Raji (cell line): ENCODE measurements around the gene ARF5.

Experiments
- POLR2A ChIP-seq: IDR thresholded peaks from 2 replicates; pipeline ENCODE4 v1.6.1; 2011; ENCODE audit warnings: low read depth, low read length, control low read depth; ENCODE audit not compliant: insufficient read depth

Gene ARF5

DNA sequence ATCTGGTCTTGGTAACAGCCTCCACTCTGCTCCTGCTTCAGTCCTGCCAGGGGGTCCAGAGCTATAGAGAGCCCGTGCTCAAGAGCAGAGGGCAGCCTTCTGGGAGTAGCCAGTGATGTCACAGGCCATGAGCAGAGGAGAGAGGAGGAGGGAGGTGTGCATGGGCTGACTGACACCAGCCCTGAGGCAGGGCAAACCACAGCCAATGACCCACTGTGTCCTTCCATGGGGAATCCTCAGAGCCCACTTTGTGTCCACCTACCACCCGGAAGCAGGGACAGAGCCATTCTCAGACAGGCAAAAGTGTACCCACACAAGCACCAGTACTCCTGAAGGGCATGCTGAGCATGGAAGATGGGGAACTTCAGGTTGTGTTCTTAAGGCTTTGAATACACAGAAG lies 29.8 kb downstream of the ARF5 start, which contains the start of gene PAX4:
TSS of gene PAX4 (minus strand) at position 101 of the 400 bp plus-strand sequence. CDS start 2,214 bp downstream, outside the sequence.
- no peak for TF ChIP-seq POLR2A

DNA sequence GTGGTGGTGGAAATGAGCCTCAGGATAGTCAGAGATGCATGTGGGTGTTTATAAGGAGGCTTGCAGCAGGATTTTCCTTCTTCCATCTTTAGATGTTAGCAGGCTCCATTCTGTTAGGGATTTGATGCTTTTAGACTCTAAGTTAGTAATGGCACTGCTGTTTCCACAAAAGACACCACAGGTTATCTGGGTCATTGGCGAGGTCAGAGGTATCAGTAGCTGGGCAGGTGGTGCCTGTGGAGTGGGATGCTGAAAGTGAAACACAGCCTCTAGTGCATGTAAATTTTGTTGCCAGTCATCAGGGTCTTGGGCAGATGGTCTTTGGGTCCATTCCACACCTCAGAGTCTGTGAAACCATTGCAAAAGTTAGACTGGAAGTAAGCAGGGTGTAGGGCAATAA lies 30.6 kb downstream of the ARF5 start:
- no peak for TF ChIP-seq POLR2A

DNA sequence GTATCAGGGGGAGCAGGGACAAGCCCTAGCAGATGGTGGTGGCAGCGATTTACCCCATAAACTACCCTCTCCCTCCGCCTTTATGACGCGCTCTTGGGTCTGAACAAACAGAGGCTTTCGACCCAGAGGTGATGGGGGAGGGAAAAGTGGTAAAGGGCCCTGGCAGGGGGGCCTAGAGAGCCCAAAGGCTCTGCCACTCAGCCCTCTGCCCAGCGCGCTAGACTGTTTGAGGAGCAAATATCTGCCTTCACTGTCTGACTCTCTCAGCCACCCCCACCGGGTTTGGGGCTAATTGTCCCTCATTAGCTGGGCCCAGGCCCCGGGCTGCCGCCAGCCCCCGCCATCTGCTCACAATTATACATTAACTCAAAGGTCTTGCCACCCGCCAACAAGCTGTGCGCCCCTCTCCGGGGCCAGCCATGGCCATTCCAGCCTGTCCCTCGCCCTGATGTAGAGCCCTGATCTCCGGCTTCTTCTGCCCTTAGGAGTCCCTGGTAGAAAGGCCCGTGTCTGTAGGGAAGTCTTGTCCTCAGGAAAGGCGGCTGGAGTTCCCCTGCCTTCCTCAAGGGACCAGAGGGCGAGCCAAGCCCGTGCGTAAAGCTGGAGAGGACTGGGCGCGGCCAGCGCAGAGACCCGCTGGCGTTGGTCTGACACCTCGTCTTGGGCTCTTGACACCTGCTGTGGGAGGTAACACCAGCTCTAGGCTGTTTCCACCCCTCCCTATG lies 31.6 kb downstream of the ARF5 start:
- no peak for TF ChIP-seq POLR2A

- TF ChIP-seq POLR2A: no peak
Observed at GRCh38 chr7:127620406-127621233, 32.4 kb downstream of the ARF5 start.

GRCh38 chr7:127625331-127625730 lies 37.1 kb downstream of the ARF5 start:
- no peak for TF ChIP-seq POLR2A

GRCh38 chr7:127628445-127628844 lies 40.2 kb downstream of the ARF5 start:
- TF ChIP-seq POLR2A: no peak

DNA sequence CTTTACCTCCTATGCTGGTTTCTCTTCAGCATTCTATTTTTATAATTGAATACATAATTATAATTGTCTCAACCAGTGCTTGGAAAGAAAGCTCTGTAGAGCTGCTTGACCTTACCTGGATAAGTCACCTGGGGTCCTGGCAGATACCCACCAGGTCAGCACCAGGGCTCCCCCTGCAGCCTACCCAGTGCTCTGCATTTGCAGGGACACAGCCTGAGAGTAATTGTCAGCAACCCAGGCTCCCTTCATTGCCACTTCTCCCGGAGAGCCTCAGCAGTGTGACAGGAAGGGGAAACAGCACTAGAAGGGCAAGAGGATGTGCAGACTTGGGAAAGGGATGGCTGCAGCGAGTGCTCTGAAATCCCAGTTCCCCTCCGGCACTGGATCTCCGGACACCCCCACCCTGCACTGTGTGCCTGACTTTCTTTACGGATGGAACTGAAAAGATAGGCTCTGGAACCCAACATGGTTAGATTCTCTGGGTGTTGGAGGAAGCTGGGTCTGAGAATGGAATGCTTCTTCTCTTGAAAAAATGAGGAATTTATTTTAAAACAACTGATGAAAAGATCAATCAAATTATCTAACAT lies 41.1 kb downstream of the ARF5 start:
- TF ChIP-seq POLR2A: no peak

- no peak for TF ChIP-seq POLR2A
Observed at GRCh38 chr7:127632276-127632910, 44.2 kb downstream of the ARF5 start.

DNA sequence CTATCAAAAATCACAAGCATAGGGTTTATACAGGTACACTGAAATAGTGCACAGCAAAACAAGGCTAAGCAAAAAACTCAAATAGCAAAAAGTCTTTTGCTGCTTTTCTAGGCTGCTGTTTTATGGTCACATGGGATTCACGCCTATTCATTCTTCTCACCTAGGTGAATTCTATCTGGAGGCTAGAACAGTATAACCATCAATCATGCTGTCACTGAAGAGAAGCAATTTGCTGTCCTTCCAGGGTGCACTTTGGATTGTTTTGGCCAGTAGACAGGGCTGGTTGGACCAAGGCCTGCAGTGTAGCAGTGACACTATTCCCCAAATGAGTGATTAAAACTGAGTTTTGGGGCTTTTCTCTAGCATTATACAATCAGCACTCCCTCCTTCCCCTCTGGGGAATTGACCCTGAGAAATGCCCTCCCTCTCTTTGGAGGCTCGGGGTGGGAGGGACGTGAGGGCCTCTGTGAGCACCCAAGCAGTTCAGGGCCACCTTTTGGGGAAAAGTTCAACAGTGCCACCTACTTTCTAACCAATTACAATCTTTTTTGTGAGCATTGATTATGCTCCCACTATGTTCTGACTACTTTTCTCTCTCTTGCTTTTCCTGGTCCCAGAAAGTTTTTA lies 47.6 kb downstream of the ARF5 start:
- no peak for TF ChIP-seq POLR2A

- TF ChIP-seq POLR2A: no peak
Observed at GRCh38 chr7:127638197-127638596, 50.0 kb downstream of the ARF5 start.
